ENCODE measurements around the gene GRIP1. TPM values are rescaled to one million over a fixed set of nuclear protein-coding genes. Genes with fewer than 3 reads are reported as not detected.
"Not testable (repeated sequence)": the region's sequence is repeated elsewhere in the genome, so short reads cannot be mapped to it uniquely, and the experiment has no call there.

GRIP1 gene
- total RNA-seq, 2 experiments from 2014 or later, result 5.4 TPM

- H3K9me3 Mint-ChIP-seq, result no peaks in the 10 kb centered on the region
- intact Hi-C loops (cut with DNase I, micrococcal nuclease), result no loop called here
- H3K4me3 Mint-ChIP-seq, result no peak overlapping the region
- Histone ChIP-seq H3K4me3 (ENCODE audit: low read length) (no peak overlapping the region), H3K36me3 (ENCODE audit: insufficient read depth, low read length) (no peaks in the 10 kb centered on the region), H3K27ac (ENCODE audit: low read depth in 1 of 2, low read length in 2 of 2) (no peak overlapping the region), H3K27me3 (ENCODE audit: control insufficient read depth in 1 of 2, insufficient read depth in 2 of 2, low read length in 2 of 2) (peaks cover 3 to 6% of the 10 kb centered on the region in 2 experiments), H3K9me3 (ENCODE audit: control insufficient read depth in 1 of 2, insufficient read depth in 1 of 2, low read length in 2 of 2) (peaks cover 0 to under 1% of the 10 kb centered on the region in 2 experiments), H3K4me1 (ENCODE audit: insufficient read depth, low read length) (no peaks in the 10 kb centered on the region)
- DNase-seq (no peak), ATAC-seq (ENCODE audit: poor library complexity) (no peak)
- CTCF ChIA-PET, result no interaction called here
- no peak for TF ChIP-seq CTCF (IDR thresholded peaks at IDR 0.05)
- no peaks in the 10 kb centered on the region for H3K36me3 Mint-ChIP-seq (ENCODE audit: low read depth)
- H3K27me3 Mint-ChIP-seq, result peaks cover 10% of the 10 kb centered on the region
- POLR2A ChIA-PET, result no interaction called here
- no peaks in the 10 kb centered on the region for H3K4me1 Mint-ChIP-seq (ENCODE audit: low read depth)
- no peak overlapping the region for H3K27ac Mint-ChIP-seq
Measured at GRCh38 chr12:66500841-66501240, 178.0 kb downstream of the GRIP1 start.

- Histone ChIP-seq H3K4me3 (ENCODE audit: low read length) (no peak overlapping the region), H3K27ac (ENCODE audit: low read depth in 1 of 2, low read length in 2 of 2) (no peak overlapping the region), H3K36me3 (ENCODE audit: insufficient read depth, low read length) (no peaks in the 10 kb centered on the region), H3K9me3 (ENCODE audit: control insufficient read depth in 1 of 2, insufficient read depth in 1 of 2, low read length in 2 of 2) (peaks cover 0 to 3% of the 10 kb centered on the region in 2 experiments), H3K4me1 (ENCODE audit: insufficient read depth, low read length) (no peaks in the 10 kb centered on the region), H3K27me3 (ENCODE audit: control insufficient read depth in 1 of 2, insufficient read depth in 2 of 2, low read length in 2 of 2) (peaks cover 3 to 6% of the 10 kb centered on the region in 2 experiments)
- no peak for TF ChIP-seq CTCF (IDR thresholded peaks at IDR 0.05)
- POLR2A ChIA-PET, result no interaction called here
- ATAC-seq (ENCODE audit: poor library complexity) (no peak), DNase-seq (no peak)
- Mint-ChIP-seq H3K27me3 (peaks cover 10% of the 10 kb centered on the region), H3K4me3 (no peak overlapping the region), H3K4me1 (ENCODE audit: low read depth) (no peaks in the 10 kb centered on the region), H3K9me3 (no peaks in the 10 kb centered on the region), H3K27ac (no peak overlapping the region), H3K36me3 (ENCODE audit: low read depth) (no peaks in the 10 kb centered on the region)
- CTCF ChIA-PET, result no interaction called here
- intact Hi-C loops (cut with DNase I, micrococcal nuclease), result no loop called here
Measured at GRCh38 chr12:66500091-66500490, 178.8 kb downstream of the GRIP1 start.

GRCh38 chr12:66499000-66499399 lies 179.9 kb downstream of the GRIP1 start:
- no peak overlapping the region for H3K27ac Mint-ChIP-seq
- intact Hi-C loops (cut with DNase I, micrococcal nuclease), result no loop called here
- H3K4me1 Mint-ChIP-seq (ENCODE audit: low read depth), result no peaks in the 10 kb centered on the region
- ChIA-PET CTCF (no interaction called here), POLR2A (no interaction called here)
- no peak for ATAC-seq (ENCODE audit: poor library complexity)
- H3K27ac ChIP-seq (ENCODE audit: low read depth in 1 of 2, low read length in 2 of 2), result no peak overlapping the region
- H3K4me3 ChIP-seq (ENCODE audit: low read length), result no peak overlapping the region
- no peaks in the 10 kb centered on the region for H3K9me3 Mint-ChIP-seq
- no peak overlapping the region for H3K4me3 Mint-ChIP-seq
- no peak for TF ChIP-seq CTCF (IDR thresholded peaks at IDR 0.05)
- no peaks in the 10 kb centered on the region for H3K36me3 ChIP-seq (ENCODE audit: insufficient read depth, low read length)
- H3K36me3 Mint-ChIP-seq (ENCODE audit: low read depth), result no peaks in the 10 kb centered on the region
- no peak for DNase-seq
- peaks cover 0 to 3% of the 10 kb centered on the region in 2 experiments for H3K9me3 ChIP-seq (ENCODE audit: control insufficient read depth in 1 of 2, insufficient read depth in 1 of 2, low read length in 2 of 2)
- H3K27me3 Mint-ChIP-seq, result peaks cover 10% of the 10 kb centered on the region
- H3K4me1 ChIP-seq (ENCODE audit: insufficient read depth, low read length), result no peaks in the 10 kb centered on the region
- H3K27me3 ChIP-seq (ENCODE audit: control insufficient read depth in 1 of 2, insufficient read depth in 2 of 2, low read length in 2 of 2), result peaks cover 3 to 6% of the 10 kb centered on the region in 2 experiments

- H3K4me3 Mint-ChIP-seq; H3K27ac ChIP-seq (ENCODE audit: low read depth in 1 of 2, low read length in 2 of 2); H3K27me3 Mint-ChIP-seq; POLR2A ChIA-PET; H3K36me3 ChIP-seq (ENCODE audit: insufficient read depth, low read length); H3K4me1 ChIP-seq (ENCODE audit: insufficient read depth, low read length); H3K9me3 ChIP-seq (ENCODE audit: control insufficient read depth in 1 of 2, insufficient read depth in 1 of 2, low read length in 2 of 2); H3K36me3 Mint-ChIP-seq (ENCODE audit: low read depth); CTCF ChIA-PET; intact Hi-C loops (cut with DNase I, micrococcal nuclease); H3K4me3 ChIP-seq (ENCODE audit: low read length); H3K4me1 Mint-ChIP-seq (ENCODE audit: low read depth); DNase-seq; H3K9me3 Mint-ChIP-seq; H3K27me3 ChIP-seq (ENCODE audit: control insufficient read depth in 1 of 2, insufficient read depth in 2 of 2, low read length in 2 of 2); H3K27ac Mint-ChIP-seq; ATAC-seq (ENCODE audit: poor library complexity): not testable (repeated sequence)
Measured at GRCh38 chr12:66498059-66498458, 180.8 kb downstream of the GRIP1 start.

Measured in CD4-positive, alpha-beta T cell (primary cell).